HepG2 (cell line): ENCODE data around the gene CREB1. TPM values are rescaled to one million over a fixed set of nuclear protein-coding genes. Genes with fewer than 3 reads are reported as not detected.

ENCODE experiments used
- ATAC-seq: fragments of 200-7000 bp; cut with Tn5 transposase; 3 replicates; pipeline ENCODE4 v1.9.1; 2020; ENCODE audit warnings: mild to moderate bottlenecking, moderate library complexity
- BruUV-seq: library from RNA; stranded (reverse); fragments of 400-500 nt; replicated peaks from 2 replicates; lab custom pipeline; 2021; lab: Mats Ljungman, UMichigan
- CTCF ChIA-PET: fragments of 300-600 bp; formaldehyde crosslinking; extraction: SDS; loops from one replicate; lab custom pipeline; 2021; ENCODE audit warnings: low total read pairs, inconsistent platforms, low intra/inter-chr PET ratio; lab: Yijun Ruan, JAX
- POLR2A ChIA-PET: fragments of 350-600 bp; sonication (Branson Sonifier 250); formaldehyde crosslinking; loops from one replicate; lab custom pipeline; 2020; ENCODE audit warnings: antibody characterized with exemption, inconsistent platforms; lab: Yijun Ruan, JAX
- DNase-seq: peaks from one replicate; pipeline ENCODE4 v3.0.0-alpha.2; 2015; ENCODE audit warnings: low spot score
- FAIRE-seq: peaks from 3 replicates; lab custom pipeline; 2011; peaks lifted over from hg19 to GRCh38; lab: Jason Lieb, UNC
- H2AFZ ChIP-seq: one replicate; pipeline ENCODE4 v1.6.1; 2011; ENCODE audit warnings: low read length, inconsistent platforms
- H3K27ac ChIP-seq: fragments of 300-600 bp; 3 replicates; pipeline ENCODE4 v1.8.0; 2011; ENCODE audit warnings: mixed run types, mild to moderate bottlenecking, mixed read lengths, low read length, inconsistent platforms; ENCODE audit not compliant: insufficient read depth; ENCODE audit errors: extremely low read length
- H3K27me3 ChIP-seq, 2 experiments: fragments of 200-600 bp in 1 of 2; 2 replicates in 1 of 2; 3 replicates in 1 of 2; pipeline versions ENCODE4 v1.6.0 to v1.8.0; 2011; ENCODE audit warnings: low read length in 2 of 2, mild to moderate bottlenecking in 2 of 2, moderate library complexity in 2 of 2, inconsistent platforms in 1 of 2; ENCODE audit not compliant: insufficient read depth in 2 of 2, control insufficient read depth in 1 of 2
- H3K36me3 ChIP-seq, 2 experiments: fragments of 200-600 bp in 1 of 2; replicated peaks in 1 of 2; 2 replicates in 1 of 2; 3 replicates in 1 of 2; pipeline versions ENCODE4 v1.5.1 to v1.8.0; 2011; ENCODE audit warnings: low read length in 2 of 2, inconsistent platforms in 1 of 2; ENCODE audit not compliant: insufficient read depth in 2 of 2, control insufficient read depth in 1 of 2
- H3K4me1 ChIP-seq: 2 replicates; pipeline ENCODE4 v1.5.1; 2012; ENCODE audit warnings: low read length, inconsistent platforms; ENCODE audit not compliant: insufficient read depth
- H3K4me2 ChIP-seq: 2 replicates; pipeline ENCODE4 v1.6.0; 2011; ENCODE audit warnings: low read depth, low read length, inconsistent platforms
- H3K4me3 ChIP-seq, 3 experiments: fragments of 200-600 bp in 1 of 3; sonication (generic), shearing (Covaris generic) in 1 of 3; replicated peaks in 1 of 3; 2 replicates each; pipeline ENCODE4 v1.5.1; 2011 to 2016; ENCODE audit warnings: low read length in 3 of 3, inconsistent platforms in 2 of 3, low read depth in 2 of 3, mild to moderate bottlenecking in 2 of 3, control low read depth in 1 of 3, mixed read lengths in 1 of 3; ENCODE audit not compliant: insufficient read depth in 1 of 3
- H3K79me2 ChIP-seq: one replicate; pipeline ENCODE4 v1.6.1; 2011; ENCODE audit warnings: low read length, inconsistent platforms; ENCODE audit not compliant: insufficient read depth
- H3K9ac ChIP-seq: 2 replicates; pipeline ENCODE4 v1.6.0; 2011; ENCODE audit warnings: mild to moderate bottlenecking, low read depth, low read length, inconsistent platforms; ENCODE audit not compliant: insufficient read depth
- H3K9me3 ChIP-seq: 2 replicates; pipeline ENCODE4 v1.5.1; 2012; ENCODE audit warnings: mild to moderate bottlenecking, low read length
- H4K20me1 ChIP-seq: 2 replicates; pipeline ENCODE4 v1.6.0; 2011; ENCODE audit warnings: inconsistent platforms, mild to moderate bottlenecking, low read length, moderate library complexity; ENCODE audit not compliant: insufficient read depth
- ASH2L ChIP-seq: fragments of 300-600, 200-600 bp; sonication (generic); IDR thresholded peaks from 2 replicates; pipeline ENCODE4 v1.7.0; 2017; ENCODE audit warnings: low read depth, mild to moderate bottlenecking, moderate library complexity, mixed read lengths, low read length; ENCODE audit not compliant: insufficient read length
- CHD2 ChIP-seq: IDR thresholded peaks from 2 replicates; pipeline ENCODE4 v1.6.1; 2011; ENCODE audit warnings: low read depth, low read length, improper control_type of control experiment
- DRAP1 ChIP-seq: IDR thresholded peaks from 2 replicates; pipeline ENCODE4 v1.6.1; 2016; ENCODE audit warnings: missing genetic modification reagents, missing compliant biosample characterization
- HOMEZ ChIP-seq: IDR thresholded peaks from 2 replicates; pipeline ENCODE4 v1.6.1; 2016; ENCODE audit warnings: low read depth
- MIXL1 ChIP-seq: IDR thresholded peaks from 2 replicates; pipeline ENCODE4 v1.6.1; 2016
- MTF2 ChIP-seq: sonication (generic); formaldehyde crosslinking; IDR thresholded peaks from 2 replicates; pipeline ENCODE4 v1.5.0; 2020; ENCODE audit warnings: missing genetic modification reagents, borderline replicate concordance
- NPAS2 ChIP-seq: sonication (generic); formaldehyde crosslinking; IDR thresholded peaks from 2 replicates; pipeline ENCODE4 v1.8.0; 2022; ENCODE audit warnings: mild to moderate bottlenecking, missing genetic modification reagents, borderline replicate concordance
- TFE3 ChIP-seq: IDR thresholded peaks from 2 replicates; pipeline ENCODE4 v1.6.1; 2016
- ZBTB7A ChIP-seq: sonication (generic); formaldehyde crosslinking; IDR thresholded peaks from 2 replicates; pipeline ENCODE4 v1.8.0; 2022; ENCODE audit warnings: mild to moderate bottlenecking, missing genetic modification reagents
- ZBTB8A ChIP-seq: sonication (generic); formaldehyde crosslinking; IDR thresholded peaks from 2 replicates; pipeline ENCODE4 v1.4.0; 2020; ENCODE audit warnings: mild to moderate bottlenecking, low read depth, missing genetic modification reagents, borderline replicate concordance
- ZNF232 ChIP-seq: sonication (generic); formaldehyde crosslinking; IDR thresholded peaks from 2 replicates; pipeline ENCODE4 v1.4.0; 2020; ENCODE audit warnings: missing genetic modification reagents, borderline replicate concordance
- ZNF687 ChIP-seq: sonication (generic); formaldehyde crosslinking; IDR thresholded peaks from 2 replicates; pipeline ENCODE4 v1.5.1; 2020; ENCODE audit warnings: mild to moderate bottlenecking, missing genetic modification reagents, moderate library complexity
- WGBS: methylation state at CpG from one replicate; pipeline ENCODE4 v1.1.6; 2017; ENCODE audit warnings: low lambda C conversion rate; 5-methylcytosine and 5-hydroxymethylcytosine counted together
- in situ Hi-C: cut with HindIII; loops from 2 replicates; pipeline ENCODE4 v1.10.0; 2017; ENCODE audit warnings: low pct_unique_long_range_greater_than_20kb; ENCODE audit not compliant: extremely low pct_ligation_motif_present
- intact Hi-C: fragments of 100-400 bp; cut with micrococcal nuclease; formaldehyde crosslinking; loops from one replicate; pipeline ENCODE4 v1.10.0; 2022; ENCODE audit not compliant: unreplicated experiment
- polyA plus RNA-seq, 8 experiments: library from polyadenylated mRNA; depleted of rRNA in 3 of 8; stranded (reverse) in 7 of 8; unstranded in 1 of 8; fragments of >200 nt; fragmentation: Illumina TruSeq in 4 of 8; extraction: Trizol in 4 of 8; gene quantifications; 2 replicates each; pipeline versions ENCODE4 v1.2.1 to v1.2.3, GENCODE V29; 2011 to 2016; ENCODE audit warnings: low read depth in 4 of 8, missing spikeins in 1 of 8, mixed read lengths in 1 of 8; ENCODE audit not compliant: insufficient read depth in 1 of 8
- total RNA-seq, 5 experiments: library from RNA; depleted of rRNA; stranded (reverse); fragments of >200 nt; fragmentation: Illumina TruSeq; extraction: Trizol; gene quantifications; 2 replicates each; pipeline ENCODE4 v1.2.3, GENCODE V29; 2016; ENCODE audit warnings: low read depth in 1 of 5

The CREB1 gene
- total and polyA plus RNA-seq, 2 of the 13 experiments (the other 11 are each of a cell fraction or from before 2014, with no cell fraction given), result 51.8 to 51.9 TPM

- Histone ChIP-seq H3K79me2 (no peaks in the 10 kb centered on the region), H4K20me1 (no peaks in the 10 kb centered on the region), H3K9ac (no peak overlapping the region), H3K9me3 (no peaks in the 10 kb centered on the region), H3K4me2 (no peak overlapping the region), H3K4me3 (no peak overlapping the region), H3K36me3 (no peaks in the 10 kb centered on the region), H3K27ac (no peak overlapping the region), H3K4me1 (no peaks in the 10 kb centered on the region), H3K27me3 (0 out of 5 replicates have a peak, but pooled peaks cover 0 to 4% of the 10 kb centered on the region in 2 experiments), H2AFZ (no peak overlapping the region)
- no peak for DNase-seq
- ATAC-seq, result no peak
- ChIA-PET CTCF (no interaction called here), POLR2A (interaction anchor here (1.0 kb wide), 1 partner anchor 28 kb away, joined by 4 read pairs; no protein-coding TSS in a partner anchor)
- in situ Hi-C loops, result no loop called here
- no TSS peak for BruUV-seq
- intact Hi-C loops, result no loop called here
- no peak for TF ChIP-seq MTF2
- no peak for TF ChIP-seq HOMEZ (CRISPR knock-in tag)
- TF ChIP-seq CHD2, result no peak
- no peak for TF ChIP-seq ZBTB8A (CRISPR knock-in tag)
- no peak for TF ChIP-seq ZNF687 (CRISPR knock-in tag)
- TF ChIP-seq ASH2L, result no peak
- TF ChIP-seq NPAS2, result no peak
- no peak for TF ChIP-seq ZNF232
- TF ChIP-seq DRAP1, result no peak
- TF ChIP-seq TFE3 (CRISPR knock-in tag), result no peak
- TF ChIP-seq MIXL1 (CRISPR knock-in tag), result no peak
- TF ChIP-seq ZBTB7A (CRISPR knock-in tag), result no peak
- no peak for FAIRE-seq
- 57% methylated on average over 3 of the region's 3 CpGs for WGBS
Measured at GRCh38 chr2:207505171-207505570, 24.6 kb upstream of the CREB1 start.
